ENCODE data around the gene DPY30.

DNA sequence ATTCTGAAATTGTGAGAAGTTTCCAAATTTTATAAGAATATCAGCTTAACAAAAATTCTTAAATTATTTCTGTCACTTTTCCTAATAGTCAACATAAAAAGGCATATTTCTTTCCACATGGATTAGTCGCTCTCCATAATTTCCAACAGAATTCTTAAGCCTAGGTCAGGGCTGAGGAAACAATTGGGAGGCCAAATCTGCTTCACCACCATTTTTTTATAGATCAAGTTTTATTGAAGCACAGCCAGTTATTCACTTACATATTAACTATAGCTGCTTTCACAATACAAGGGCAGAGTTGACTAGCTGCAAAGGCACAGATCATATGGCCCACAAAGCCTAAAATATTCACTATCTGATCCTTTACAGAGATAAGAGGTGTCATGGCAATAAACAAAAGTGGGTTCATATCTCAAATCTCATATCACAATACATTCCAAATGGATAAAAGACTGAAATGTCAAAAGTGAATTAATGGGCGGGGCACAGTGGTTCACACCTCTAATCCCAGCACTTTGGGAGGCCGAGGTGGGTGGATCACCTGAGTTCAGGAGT, 47.5 kb downstream of the DPY30 start:
- TF ChIP-seq SMC3 (IDR thresholded peaks at IDR 0.05; ENCODE audit: low read depth, low read length) (no peak), POLR2A (IDR thresholded peaks at IDR 0.05; ENCODE audit: low read depth, low read length) (no peak), RFX5 (IDR thresholded peaks at IDR 0.05; ENCODE audit: low read depth, low read length) (no peak), MAFK (IDR thresholded peaks at IDR 0.05; ENCODE audit: low read depth, low read length) (no peak), RCOR1 (IDR thresholded peaks at IDR 0.05; ENCODE audit: insufficient replicate concordance, low read length) (no peak)
- TF ChIP-seq, protein P1, sequence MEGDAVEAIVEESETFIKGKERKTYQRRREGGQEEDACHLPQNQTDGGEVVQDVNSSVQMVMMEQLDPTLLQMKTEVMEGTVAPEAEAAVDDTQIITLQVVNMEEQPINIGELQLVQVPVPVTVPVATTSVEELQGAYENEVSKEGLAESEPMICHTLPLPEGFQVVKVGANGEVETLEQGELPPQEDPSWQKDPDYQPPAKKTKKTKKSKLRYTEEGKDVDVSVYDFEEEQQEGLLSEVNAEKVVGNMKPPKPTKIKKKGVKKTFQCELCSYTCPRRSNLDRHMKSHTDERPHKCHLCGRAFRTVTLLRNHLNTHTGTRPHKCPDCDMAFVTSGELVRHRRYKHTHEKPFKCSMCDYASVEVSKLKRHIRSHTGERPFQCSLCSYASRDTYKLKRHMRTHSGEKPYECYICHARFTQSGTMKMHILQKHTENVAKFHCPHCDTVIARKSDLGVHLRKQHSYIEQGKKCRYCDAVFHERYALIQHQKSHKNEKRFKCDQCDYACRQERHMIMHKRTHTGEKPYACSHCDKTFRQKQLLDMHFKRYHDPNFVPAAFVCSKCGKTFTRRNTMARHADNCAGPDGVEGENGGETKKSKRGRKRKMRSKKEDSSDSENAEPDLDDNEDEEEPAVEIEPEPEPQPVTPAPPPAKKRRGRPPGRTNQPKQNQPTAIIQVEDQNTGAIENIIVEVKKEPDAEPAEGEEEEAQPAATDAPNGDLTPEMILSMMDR (conservative IDR thresholded peaks at IDR 0.05; ENCODE audit: low read depth, low read length): no peak
- TF ChIP-seq, protein P2, sequence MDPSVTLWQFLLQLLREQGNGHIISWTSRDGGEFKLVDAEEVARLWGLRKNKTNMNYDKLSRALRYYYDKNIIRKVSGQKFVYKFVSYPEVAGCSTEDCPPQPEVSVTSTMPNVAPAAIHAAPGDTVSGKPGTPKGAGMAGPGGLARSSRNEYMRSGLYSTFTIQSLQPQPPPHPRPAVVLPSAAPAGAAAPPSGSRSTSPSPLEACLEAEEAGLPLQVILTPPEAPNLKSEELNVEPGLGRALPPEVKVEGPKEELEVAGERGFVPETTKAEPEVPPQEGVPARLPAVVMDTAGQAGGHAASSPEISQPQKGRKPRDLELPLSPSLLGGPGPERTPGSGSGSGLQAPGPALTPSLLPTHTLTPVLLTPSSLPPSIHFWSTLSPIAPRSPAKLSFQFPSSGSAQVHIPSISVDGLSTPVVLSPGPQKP (IDR thresholded peaks at IDR 0.05; ENCODE audit: borderline replicate concordance, low read depth, low read length): no peak
- TF ChIP-seq, protein P3, sequence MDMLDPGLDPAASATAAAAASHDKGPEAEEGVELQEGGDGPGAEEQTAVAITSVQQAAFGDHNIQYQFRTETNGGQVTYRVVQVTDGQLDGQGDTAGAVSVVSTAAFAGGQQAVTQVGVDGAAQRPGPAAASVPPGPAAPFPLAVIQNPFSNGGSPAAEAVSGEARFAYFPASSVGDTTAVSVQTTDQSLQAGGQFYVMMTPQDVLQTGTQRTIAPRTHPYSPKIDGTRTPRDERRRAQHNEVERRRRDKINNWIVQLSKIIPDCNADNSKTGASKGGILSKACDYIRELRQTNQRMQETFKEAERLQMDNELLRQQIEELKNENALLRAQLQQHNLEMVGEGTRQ (IDR thresholded peaks at IDR 0.05; ENCODE audit: low read depth, low read length): no peak
